Measurements from ENCODE around the gene ANXA1.

ANXA1 gene

GRCh38 chr9:73215249-73215648 is 63.6 kb downstream of the ANXA1 start:
- DNase-seq: no peak

GRCh38 chr9:73216100-73216499 is 64.4 kb downstream of the ANXA1 start:
- DNase-seq: no peak

All from fibroblast of skin of right quadriceps (primary cell).